A673 (cell line): ENCODE results near the gene SCTR.

ENCODE experiments used
- CTCF ChIP-seq: fragments of 300-800, 200-600 bp; sonication (generic); conservative IDR thresholded peaks from 2 replicates; pipeline ENCODE4 v1.5.1; 2017; ENCODE audit warnings: low read depth, mild to moderate bottlenecking, antibody characterized with exemption, low read length, moderate library complexity, mixed read lengths
- EZH2 ChIP-seq: fragments of 200-600 bp; sonication (generic); IDR thresholded peaks from 2 replicates; pipeline ENCODE4 v1.6.1; 2017; ENCODE audit warnings: borderline replicate concordance, low read depth, mild to moderate bottlenecking, mixed read lengths, antibody characterized with exemption, low read length; ENCODE audit not compliant: poor library complexity, severe bottlenecking

GRCh38 chr2:119483395-119483753, 40.9 kb downstream of the SCTR start:
- TF ChIP-seq CTCF (no peak), EZH2 (no peak)
